VCaP (cell line): ENCODE data around the gene WFDC2.
"Not testable (repeated sequence)": the region's sequence is repeated elsewhere in the genome, so short reads cannot be mapped to it uniquely, and the experiment has no call there.

Experiments used
- H3K27ac ChIP-seq: fragments of 450-650 bp; 2 replicates; pipeline ENCODE4 v1.5.1; 2017
- CTCF ChIP-seq: fragments of 450-650 bp; conservative IDR thresholded peaks from 2 replicates; pipeline ENCODE4 v1.5.1; 2017; ENCODE audit warnings: mild to moderate bottlenecking, moderate library complexity

The WFDC2 gene

GRCh38 chr20:45465491-45466266 lies 3.9 kb upstream of the WFDC2 start:
- no peak for TF ChIP-seq CTCF
- peak overlapping the region; percentile 85 for H3K27ac ChIP-seq

- TF ChIP-seq CTCF, result no peak
- H3K27ac ChIP-seq, result peak overlapping the region; percentile 85
Observed at GRCh38 chr20:45467172-45467571, 2.4 kb upstream of the WFDC2 start.

GRCh38 chr20:45467861-45468260 lies 1.7 kb upstream of the WFDC2 start:
- no peak for TF ChIP-seq CTCF
- H3K27ac ChIP-seq, result peak overlapping the region; percentile 85

GRCh38 chr20:45470262-45470931 lies 844 bp downstream of the WFDC2 start:
- peak overlapping the region; percentile 77 for H3K27ac ChIP-seq
- no peak for TF ChIP-seq CTCF

GRCh38 chr20:45470937-45471336 lies 1.4 kb downstream of the WFDC2 start:
- TF ChIP-seq CTCF, result peak; percentile 71
- H3K27ac ChIP-seq, result peak overlapping the region; percentile 77

GRCh38 chr20:45472286-45472685 lies 2.7 kb downstream of the WFDC2 start:
- not testable (repeated sequence) for H3K27ac ChIP-seq

- H3K27ac ChIP-seq, result not testable (repeated sequence)
Observed at GRCh38 chr20:45477530-45478148, 8.1 kb downstream of the WFDC2 start.

GRCh38 chr20:45479822-45480221 lies 10.3 kb downstream of the WFDC2 start:
- no peak for TF ChIP-seq CTCF
- H3K27ac ChIP-seq, result no peak overlapping the region
